ENCODE measurements around the gene CCPG1. TPM values are rescaled to one million over a fixed set of nuclear protein-coding genes. Genes with fewer than 3 reads are reported as not detected.

The CCPG1 gene
- polyA plus RNA-seq, 1 donor from 2014 or later = 64.2 TPM

DNA sequence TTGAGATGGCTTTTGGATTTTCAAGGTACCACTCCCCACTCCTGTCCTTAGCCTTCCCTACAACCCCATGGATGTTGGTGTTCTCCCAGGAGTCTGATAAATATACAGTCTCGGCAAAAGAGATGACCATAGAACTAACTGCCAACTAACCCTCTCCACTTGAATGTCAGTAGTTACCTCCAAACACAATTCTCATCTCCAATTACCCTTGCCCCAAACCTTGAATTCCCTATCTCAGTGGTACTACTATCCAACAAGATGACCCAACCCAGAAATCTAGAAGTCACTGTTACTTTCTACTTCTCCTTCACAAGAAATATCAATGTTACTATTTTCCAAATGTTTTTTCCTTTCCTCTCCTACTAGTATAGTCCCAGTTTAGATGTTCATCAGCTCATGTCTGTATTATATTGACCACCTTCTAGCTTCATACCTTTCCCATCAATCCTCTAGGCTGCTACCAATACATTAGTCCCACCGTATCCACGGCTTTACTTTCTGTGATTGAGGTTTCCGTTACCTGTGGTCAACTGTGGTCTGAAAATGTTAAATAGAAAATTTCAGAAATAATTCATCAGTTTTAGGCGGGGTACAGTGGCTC is 51.1 kb downstream of the CCPG1 start:
- TF ChIP-seq SMC3 (conservative IDR thresholded peaks at IDR 0.05; ENCODE audit: poor library complexity) (no peak), EP300 (conservative IDR thresholded peaks at IDR 0.05; ENCODE audit: poor library complexity, severe bottlenecking) (no peak), TAF1 (IDR thresholded peaks at IDR 0.05; ENCODE audit: low read depth) (no peak), EZH2 (IDR thresholded peaks at IDR 0.05; ENCODE audit: borderline replicate concordance, insufficient read depth, low read length, poor library complexity, severe bottlenecking) (no peak), MXI1 (conservative IDR thresholded peaks at IDR 0.05; ENCODE audit: poor library complexity, severe bottlenecking) (no peak), RAD21 (conservative IDR thresholded peaks at IDR 0.05) (no peak), POLR2AphosphoS5 (IDR thresholded peaks at IDR 0.05) (no peak)
- TF ChIP-seq, protein P1, sequence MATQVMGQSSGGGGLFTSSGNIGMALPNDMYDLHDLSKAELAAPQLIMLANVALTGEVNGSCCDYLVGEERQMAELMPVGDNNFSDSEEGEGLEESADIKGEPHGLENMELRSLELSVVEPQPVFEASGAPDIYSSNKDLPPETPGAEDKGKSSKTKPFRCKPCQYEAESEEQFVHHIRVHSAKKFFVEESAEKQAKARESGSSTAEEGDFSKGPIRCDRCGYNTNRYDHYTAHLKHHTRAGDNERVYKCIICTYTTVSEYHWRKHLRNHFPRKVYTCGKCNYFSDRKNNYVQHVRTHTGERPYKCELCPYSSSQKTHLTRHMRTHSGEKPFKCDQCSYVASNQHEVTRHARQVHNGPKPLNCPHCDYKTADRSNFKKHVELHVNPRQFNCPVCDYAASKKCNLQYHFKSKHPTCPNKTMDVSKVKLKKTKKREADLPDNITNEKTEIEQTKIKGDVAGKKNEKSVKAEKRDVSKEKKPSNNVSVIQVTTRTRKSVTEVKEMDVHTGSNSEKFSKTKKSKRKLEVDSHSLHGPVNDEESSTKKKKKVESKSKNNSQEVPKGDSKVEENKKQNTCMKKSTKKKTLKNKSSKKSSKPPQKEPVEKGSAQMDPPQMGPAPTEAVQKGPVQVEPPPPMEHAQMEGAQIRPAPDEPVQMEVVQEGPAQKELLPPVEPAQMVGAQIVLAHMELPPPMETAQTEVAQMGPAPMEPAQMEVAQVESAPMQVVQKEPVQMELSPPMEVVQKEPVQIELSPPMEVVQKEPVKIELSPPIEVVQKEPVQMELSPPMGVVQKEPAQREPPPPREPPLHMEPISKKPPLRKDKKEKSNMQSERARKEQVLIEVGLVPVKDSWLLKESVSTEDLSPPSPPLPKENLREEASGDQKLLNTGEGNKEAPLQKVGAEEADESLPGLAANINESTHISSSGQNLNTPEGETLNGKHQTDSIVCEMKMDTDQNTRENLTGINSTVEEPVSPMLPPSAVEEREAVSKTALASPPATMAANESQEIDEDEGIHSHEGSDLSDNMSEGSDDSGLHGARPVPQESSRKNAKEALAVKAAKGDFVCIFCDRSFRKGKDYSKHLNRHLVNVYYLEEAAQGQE (IDR thresholded peaks at IDR 0.05; ENCODE audit: borderline replicate concordance) = no peak
- TF ChIP-seq, protein P2, sequence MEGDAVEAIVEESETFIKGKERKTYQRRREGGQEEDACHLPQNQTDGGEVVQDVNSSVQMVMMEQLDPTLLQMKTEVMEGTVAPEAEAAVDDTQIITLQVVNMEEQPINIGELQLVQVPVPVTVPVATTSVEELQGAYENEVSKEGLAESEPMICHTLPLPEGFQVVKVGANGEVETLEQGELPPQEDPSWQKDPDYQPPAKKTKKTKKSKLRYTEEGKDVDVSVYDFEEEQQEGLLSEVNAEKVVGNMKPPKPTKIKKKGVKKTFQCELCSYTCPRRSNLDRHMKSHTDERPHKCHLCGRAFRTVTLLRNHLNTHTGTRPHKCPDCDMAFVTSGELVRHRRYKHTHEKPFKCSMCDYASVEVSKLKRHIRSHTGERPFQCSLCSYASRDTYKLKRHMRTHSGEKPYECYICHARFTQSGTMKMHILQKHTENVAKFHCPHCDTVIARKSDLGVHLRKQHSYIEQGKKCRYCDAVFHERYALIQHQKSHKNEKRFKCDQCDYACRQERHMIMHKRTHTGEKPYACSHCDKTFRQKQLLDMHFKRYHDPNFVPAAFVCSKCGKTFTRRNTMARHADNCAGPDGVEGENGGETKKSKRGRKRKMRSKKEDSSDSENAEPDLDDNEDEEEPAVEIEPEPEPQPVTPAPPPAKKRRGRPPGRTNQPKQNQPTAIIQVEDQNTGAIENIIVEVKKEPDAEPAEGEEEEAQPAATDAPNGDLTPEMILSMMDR (IDR thresholded peaks at IDR 0.05; ENCODE audit: poor library complexity, severe bottlenecking) = no peak
- Histone ChIP-seq H3K9me3 (ENCODE audit: low read length) (no peaks in the 10 kb centered on the region), H3K4me2 (ENCODE audit: low read length) (no peak overlapping the region), H3K27me3 (ENCODE audit: insufficient read depth, low read depth, low read length) (no peaks in the 10 kb centered on the region), H3K27ac (ENCODE audit: low read length) (no peak overlapping the region), H3F3A (ENCODE audit: insufficient read depth, low read length, poor library complexity, severe bottlenecking) (no peaks in the 10 kb centered on the region), H3K9me2 (ENCODE audit: insufficient read depth, low read length) (no peaks in the 10 kb centered on the region), H3K9ac (ENCODE audit: low read length) (no peak overlapping the region), H2AFZ (ENCODE audit: low read depth, low read length) (no peak overlapping the region), H3K4me3 (ENCODE audit: low read length) (no peak overlapping the region), H3K79me2 (replicated peaks; ENCODE audit: insufficient read depth, low read length) (no peaks in the 10 kb centered on the region), H3K36me3 (ENCODE audit: insufficient read depth, low read length) (no peaks in the 10 kb centered on the region), H4K20me1 (ENCODE audit: insufficient read depth) (no peaks in the 10 kb centered on the region)

DNA sequence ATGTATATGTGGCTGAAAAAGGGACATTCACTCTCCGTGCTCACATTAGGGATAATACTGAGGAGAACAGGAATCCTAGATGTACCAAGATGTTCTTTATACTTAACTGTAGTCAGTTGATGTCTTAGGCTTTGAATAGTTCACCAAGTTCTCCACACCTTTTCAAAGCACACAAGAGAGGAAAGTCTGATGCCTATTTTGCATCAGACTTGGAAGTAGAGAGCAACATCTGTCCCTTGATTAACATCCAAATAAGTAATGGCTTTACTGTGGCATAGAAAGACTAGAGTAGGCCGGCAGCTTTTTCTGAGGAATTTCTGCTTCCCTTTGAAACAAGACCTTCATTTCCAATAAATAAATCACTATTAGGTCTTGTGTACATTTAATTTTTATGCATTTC is 55.1 kb downstream of the CCPG1 start:
- TF ChIP-seq, protein P1 (IDR thresholded peaks at IDR 0.05; ENCODE audit: borderline replicate concordance) = no peak
- TF ChIP-seq MXI1 (conservative IDR thresholded peaks at IDR 0.05; ENCODE audit: poor library complexity, severe bottlenecking) = no peak
- TF ChIP-seq SMC3 (conservative IDR thresholded peaks at IDR 0.05; ENCODE audit: poor library complexity) = no peak
- no peak for TF ChIP-seq EZH2 (IDR thresholded peaks at IDR 0.05; ENCODE audit: borderline replicate concordance, insufficient read depth, low read length, poor library complexity, severe bottlenecking)
- no peak for TF ChIP-seq RAD21 (conservative IDR thresholded peaks at IDR 0.05)
- TF ChIP-seq TAF1 (IDR thresholded peaks at IDR 0.05; ENCODE audit: low read depth) = no peak
- TF ChIP-seq EP300 (conservative IDR thresholded peaks at IDR 0.05; ENCODE audit: poor library complexity, severe bottlenecking) = no peak
- TF ChIP-seq POLR2AphosphoS5 (IDR thresholded peaks at IDR 0.05) = no peak
- TF ChIP-seq, protein P2 (IDR thresholded peaks at IDR 0.05; ENCODE audit: poor library complexity, severe bottlenecking) = no peak
- Histone ChIP-seq H3K4me3 (ENCODE audit: low read length) (no peak overlapping the region), H3K9ac (ENCODE audit: low read length) (no peak overlapping the region), H2AFZ (ENCODE audit: low read depth, low read length) (no peak overlapping the region), H3K79me2 (replicated peaks; ENCODE audit: insufficient read depth, low read length) (no peaks in the 10 kb centered on the region), H3K4me2 (ENCODE audit: low read length) (no peak overlapping the region), H3K9me2 (ENCODE audit: insufficient read depth, low read length) (no peaks in the 10 kb centered on the region), H3K36me3 (ENCODE audit: insufficient read depth, low read length) (peaks cover 3% of the 10 kb centered on the region), H3K27ac (ENCODE audit: low read length) (no peak overlapping the region), H3K9me3 (ENCODE audit: low read length) (no peaks in the 10 kb centered on the region), H3F3A (ENCODE audit: insufficient read depth, low read length, poor library complexity, severe bottlenecking) (no peaks in the 10 kb centered on the region), H4K20me1 (ENCODE audit: insufficient read depth) (no peaks in the 10 kb centered on the region), H3K27me3 (ENCODE audit: insufficient read depth, low read depth, low read length) (no peaks in the 10 kb centered on the region)
